ENCODE results near the gene ITK. TPM values are rescaled to one million over a fixed set of nuclear protein-coding genes. Genes with fewer than 3 reads are reported as not detected.

ITK gene
- total and polyA plus RNA-seq, 2 experiments from 2014 or later, result 0.08 TPM; not detected in 1

DNA sequence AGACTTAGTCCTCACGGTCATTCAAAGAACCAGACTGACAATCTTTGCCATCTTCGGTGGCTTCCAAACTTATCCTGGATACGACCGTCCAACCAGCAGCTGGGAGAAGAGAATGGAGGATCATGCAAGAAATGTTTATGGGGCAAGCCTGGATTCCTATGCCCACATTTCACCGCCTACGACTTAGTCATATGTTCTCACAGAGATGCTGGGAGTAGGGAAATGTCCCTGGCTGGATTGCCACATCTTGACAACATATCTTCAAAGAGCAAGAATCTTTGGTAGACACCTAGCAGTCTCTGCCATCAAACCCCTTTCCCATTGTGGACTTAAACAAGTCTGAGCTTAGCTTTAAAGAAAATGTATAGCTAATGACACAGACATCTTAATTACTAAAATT is 42.9 kb upstream of the ITK start (continued):
- TF ChIP-seq, protein P1, sequence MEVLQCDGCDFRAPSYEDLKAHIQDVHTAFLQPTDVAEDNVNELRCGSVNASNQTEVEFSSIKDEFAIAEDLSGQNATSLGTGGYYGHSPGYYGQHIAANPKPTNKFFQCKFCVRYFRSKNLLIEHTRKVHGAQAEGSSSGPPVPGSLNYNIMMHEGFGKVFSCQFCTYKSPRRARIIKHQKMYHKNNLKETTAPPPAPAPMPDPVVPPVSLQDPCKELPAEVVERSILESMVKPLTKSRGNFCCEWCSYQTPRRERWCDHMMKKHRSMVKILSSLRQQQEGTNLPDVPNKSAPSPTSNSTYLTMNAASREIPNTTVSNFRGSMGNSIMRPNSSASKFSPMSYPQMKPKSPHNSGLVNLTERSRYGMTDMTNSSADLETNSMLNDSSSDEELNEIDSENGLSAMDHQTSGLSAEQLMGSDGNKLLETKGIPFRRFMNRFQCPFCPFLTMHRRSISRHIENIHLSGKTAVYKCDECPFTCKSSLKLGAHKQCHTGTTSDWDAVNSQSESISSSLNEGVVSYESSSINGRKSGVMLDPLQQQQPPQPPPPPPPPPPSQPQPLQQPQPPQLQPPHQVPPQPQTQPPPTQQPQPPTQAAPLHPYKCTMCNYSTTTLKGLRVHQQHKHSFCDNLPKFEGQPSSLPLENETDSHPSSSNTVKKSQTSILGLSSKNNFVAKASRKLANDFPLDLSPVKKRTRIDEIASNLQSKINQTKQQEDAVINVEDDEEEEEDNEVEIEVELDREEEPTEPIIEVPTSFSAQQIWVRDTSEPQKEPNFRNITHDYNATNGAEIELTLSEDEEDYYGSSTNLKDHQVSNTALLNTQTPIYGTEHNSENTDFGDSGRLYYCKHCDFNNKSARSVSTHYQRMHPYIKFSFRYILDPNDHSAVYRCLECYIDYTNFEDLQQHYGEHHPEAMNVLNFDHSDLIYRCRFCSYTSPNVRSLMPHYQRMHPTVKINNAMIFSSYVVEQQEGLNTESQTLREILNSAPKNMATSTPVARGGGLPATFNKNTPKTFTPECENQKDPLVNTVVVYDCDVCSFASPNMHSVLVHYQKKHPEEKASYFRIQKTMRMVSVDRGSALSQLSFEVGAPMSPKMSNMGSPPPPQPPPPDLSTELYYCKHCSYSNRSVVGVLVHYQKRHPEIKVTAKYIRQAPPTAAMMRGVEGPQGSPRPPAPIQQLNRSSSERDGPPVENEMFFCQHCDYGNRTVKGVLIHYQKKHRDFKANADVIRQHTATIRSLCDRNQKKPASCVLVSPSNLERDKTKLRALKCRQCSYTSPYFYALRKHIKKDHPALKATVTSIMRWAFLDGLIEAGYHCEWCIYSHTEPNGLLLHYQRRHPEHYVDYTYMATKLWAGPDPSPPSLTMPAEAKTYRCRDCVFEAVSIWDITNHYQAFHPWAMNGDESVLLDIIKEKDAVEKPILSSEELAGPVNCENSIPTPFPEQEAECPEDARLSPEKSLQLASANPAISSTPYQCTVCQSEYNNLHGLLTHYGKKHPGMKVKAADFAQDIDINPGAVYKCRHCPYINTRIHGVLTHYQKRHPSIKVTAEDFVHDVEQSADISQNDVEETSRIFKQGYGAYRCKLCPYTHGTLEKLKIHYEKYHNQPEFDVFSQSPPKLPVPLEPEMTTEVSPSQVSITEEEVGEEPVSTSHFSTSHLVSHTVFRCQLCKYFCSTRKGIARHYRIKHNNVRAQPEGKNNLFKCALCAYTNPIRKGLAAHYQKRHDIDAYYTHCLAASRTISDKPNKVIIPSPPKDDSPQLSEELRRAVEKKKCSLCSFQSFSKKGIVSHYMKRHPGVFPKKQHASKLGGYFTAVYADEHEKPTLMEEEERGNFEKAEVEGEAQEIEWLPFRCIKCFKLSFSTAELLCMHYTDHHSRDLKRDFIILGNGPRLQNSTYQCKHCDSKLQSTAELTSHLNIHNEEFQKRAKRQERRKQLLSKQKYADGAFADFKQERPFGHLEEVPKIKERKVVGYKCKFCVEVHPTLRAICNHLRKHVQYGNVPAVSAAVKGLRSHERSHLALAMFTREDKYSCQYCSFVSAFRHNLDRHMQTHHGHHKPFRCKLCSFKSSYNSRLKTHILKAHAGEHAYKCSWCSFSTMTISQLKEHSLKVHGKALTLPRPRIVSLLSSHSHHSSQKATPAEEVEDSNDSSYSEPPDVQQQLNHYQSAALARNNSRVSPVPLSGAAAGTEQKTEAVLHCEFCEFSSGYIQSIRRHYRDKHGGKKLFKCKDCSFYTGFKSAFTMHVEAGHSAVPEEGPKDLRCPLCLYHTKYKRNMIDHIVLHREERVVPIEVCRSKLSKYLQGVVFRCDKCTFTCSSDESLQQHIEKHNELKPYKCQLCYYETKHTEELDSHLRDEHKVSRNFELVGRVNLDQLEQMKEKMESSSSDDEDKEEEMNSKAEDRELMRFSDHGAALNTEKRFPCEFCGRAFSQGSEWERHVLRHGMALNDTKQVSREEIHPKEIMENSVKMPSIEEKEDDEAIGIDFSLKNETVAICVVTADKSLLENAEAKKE (CRISPR knock-in tag; IDR thresholded peaks at IDR 0.05), result no peak
- no peak for TF ChIP-seq STAT1 (IDR thresholded peaks at IDR 0.05; ENCODE audit: unreplicated experiment)
- TF ChIP-seq, protein P2, sequence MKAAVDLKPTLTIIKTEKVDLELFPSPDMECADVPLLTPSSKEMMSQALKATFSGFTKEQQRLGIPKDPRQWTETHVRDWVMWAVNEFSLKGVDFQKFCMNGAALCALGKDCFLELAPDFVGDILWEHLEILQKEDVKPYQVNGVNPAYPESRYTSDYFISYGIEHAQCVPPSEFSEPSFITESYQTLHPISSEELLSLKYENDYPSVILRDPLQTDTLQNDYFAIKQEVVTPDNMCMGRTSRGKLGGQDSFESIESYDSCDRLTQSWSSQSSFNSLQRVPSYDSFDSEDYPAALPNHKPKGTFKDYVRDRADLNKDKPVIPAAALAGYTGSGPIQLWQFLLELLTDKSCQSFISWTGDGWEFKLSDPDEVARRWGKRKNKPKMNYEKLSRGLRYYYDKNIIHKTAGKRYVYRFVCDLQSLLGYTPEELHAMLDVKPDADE (IDR thresholded peaks at IDR 0.05), result no peak

DNA sequence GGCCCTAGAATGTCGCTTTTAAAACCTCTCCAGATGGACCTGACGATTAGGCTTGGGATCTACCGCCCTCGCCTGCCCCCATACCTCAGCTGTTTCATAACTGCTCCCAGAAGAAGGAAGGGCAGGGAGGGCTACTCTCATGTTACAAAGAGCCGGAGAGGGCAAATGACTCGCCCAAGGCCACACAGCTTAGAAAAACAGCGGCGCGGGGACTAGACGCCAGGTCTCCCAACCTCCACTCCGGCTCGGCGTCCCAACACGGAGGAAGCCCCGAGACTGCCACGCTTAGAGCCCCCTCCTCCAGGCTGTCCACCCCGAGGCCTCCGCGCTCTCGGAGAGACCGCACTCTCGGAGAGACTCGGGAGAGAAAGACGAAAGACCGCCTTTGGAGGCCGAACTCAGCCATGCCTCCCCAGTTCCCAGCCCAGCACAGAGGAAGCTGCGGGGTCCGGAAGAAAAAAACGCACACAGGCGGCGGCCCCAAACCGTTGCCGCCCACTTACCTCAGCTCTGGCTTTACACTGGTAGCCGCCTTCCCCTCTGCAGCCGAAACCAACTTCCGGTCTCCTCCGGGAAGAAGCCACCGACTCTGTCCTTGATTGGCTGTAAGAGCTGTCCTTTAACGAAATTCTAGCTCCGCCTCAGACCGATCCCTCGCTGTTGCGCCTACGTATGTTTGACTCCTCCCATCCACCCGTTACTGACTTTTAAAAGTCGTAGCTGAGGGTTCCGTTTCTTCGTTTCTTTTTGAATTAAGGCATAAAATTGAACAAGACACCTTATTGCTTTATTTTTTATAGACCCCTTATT is 38.1 kb upstream of the ITK start, which contains the start of gene MED7:
Gene MED7, minus strand, starts transcription at position 549 of the 810 bp plus-strand sequence. CDS start 3,434 bp downstream, outside the sequence.
- peak within 1 kb of the TSS; percentile 26; the same call in 1 of the 2 replicates for H2AFZ ChIP-seq
- no peaks in the 10 kb centered on the region for H3F3A ChIP-seq (replicated peaks; ENCODE audit: low read depth)
- H3K27ac Mint-ChIP-seq, result peak within 1 kb of the TSS; percentile 98
- peak within 1 kb of the TSS; percentile 86 for H3K4me3 Mint-ChIP-seq
- peak within 1 kb of the TSS; percentile 63 for H3K4me3 ChIP-seq
- peak within 1 kb of the TSS; percentile 79 for H3K4me2 ChIP-seq
- peaks cover 7% of the 10 kb centered on the region; the same call in 2 of the 3 replicates for H3K4me1 Mint-ChIP-seq
- ATAC-seq (peak; percentile 100), DNase-seq (ENCODE audit: low spot score) (peak; percentile 99)
- no peaks in the 10 kb centered on the region for H4K20me1 ChIP-seq (replicated peaks; ENCODE audit: insufficient read depth)
- peaks cover 5% of the 10 kb centered on the region for H3K36me3 ChIP-seq (ENCODE audit: insufficient read depth)
- peaks cover 5% of the 10 kb centered on the region for H3K27me3 Mint-ChIP-seq (ENCODE audit: insufficient read depth, low read depth, poor library complexity)
- H3K27me3 ChIP-seq (ENCODE audit: insufficient read depth), result no peaks in the 10 kb centered on the region
- H3K9me3 Mint-ChIP-seq, result no peaks in the 10 kb centered on the region
- H3K9me2 ChIP-seq (ENCODE audit: insufficient read depth), result no peaks in the 10 kb centered on the region
- peaks cover 4% of the 10 kb centered on the region; the same call in 1 of the 2 replicates for H3K4me1 ChIP-seq (ENCODE audit: insufficient read depth)
- peak within 1 kb of the TSS; percentile 41; the same call in 1 of the 2 replicates for H3K27ac ChIP-seq (ENCODE audit: low read depth)
- peaks cover 36% of the 10 kb centered on the region for H3K79me2 ChIP-seq (replicated peaks; ENCODE audit: insufficient read depth)
- H3K36me3 Mint-ChIP-seq (ENCODE audit: low read depth), result peaks cover 28% of the 10 kb centered on the region
- TF ChIP-seq EZH2phosphoT487 (IDR thresholded peaks at IDR 0.05; ENCODE audit: unreplicated experiment) (no peak), JUNB (IDR thresholded peaks at IDR 0.05; ENCODE audit: unreplicated experiment) (no peak), ZNF114 (CRISPR knock-in tag; IDR thresholded peaks at IDR 0.05) (no peak), CREB1 (CRISPR knock-in tag; IDR thresholded peaks at IDR 0.05; ENCODE audit: low read depth) (peak; percentile 70), ZNF331 (CRISPR knock-in tag; IDR thresholded peaks at IDR 0.05; ENCODE audit: low read depth) (no peak)
- TF ChIP-seq, protein P3, sequence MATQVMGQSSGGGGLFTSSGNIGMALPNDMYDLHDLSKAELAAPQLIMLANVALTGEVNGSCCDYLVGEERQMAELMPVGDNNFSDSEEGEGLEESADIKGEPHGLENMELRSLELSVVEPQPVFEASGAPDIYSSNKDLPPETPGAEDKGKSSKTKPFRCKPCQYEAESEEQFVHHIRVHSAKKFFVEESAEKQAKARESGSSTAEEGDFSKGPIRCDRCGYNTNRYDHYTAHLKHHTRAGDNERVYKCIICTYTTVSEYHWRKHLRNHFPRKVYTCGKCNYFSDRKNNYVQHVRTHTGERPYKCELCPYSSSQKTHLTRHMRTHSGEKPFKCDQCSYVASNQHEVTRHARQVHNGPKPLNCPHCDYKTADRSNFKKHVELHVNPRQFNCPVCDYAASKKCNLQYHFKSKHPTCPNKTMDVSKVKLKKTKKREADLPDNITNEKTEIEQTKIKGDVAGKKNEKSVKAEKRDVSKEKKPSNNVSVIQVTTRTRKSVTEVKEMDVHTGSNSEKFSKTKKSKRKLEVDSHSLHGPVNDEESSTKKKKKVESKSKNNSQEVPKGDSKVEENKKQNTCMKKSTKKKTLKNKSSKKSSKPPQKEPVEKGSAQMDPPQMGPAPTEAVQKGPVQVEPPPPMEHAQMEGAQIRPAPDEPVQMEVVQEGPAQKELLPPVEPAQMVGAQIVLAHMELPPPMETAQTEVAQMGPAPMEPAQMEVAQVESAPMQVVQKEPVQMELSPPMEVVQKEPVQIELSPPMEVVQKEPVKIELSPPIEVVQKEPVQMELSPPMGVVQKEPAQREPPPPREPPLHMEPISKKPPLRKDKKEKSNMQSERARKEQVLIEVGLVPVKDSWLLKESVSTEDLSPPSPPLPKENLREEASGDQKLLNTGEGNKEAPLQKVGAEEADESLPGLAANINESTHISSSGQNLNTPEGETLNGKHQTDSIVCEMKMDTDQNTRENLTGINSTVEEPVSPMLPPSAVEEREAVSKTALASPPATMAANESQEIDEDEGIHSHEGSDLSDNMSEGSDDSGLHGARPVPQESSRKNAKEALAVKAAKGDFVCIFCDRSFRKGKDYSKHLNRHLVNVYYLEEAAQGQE (IDR thresholded peaks at IDR 0.05; ENCODE audit: unreplicated experiment), result no peak
- TF ChIP-seq, protein P4, sequence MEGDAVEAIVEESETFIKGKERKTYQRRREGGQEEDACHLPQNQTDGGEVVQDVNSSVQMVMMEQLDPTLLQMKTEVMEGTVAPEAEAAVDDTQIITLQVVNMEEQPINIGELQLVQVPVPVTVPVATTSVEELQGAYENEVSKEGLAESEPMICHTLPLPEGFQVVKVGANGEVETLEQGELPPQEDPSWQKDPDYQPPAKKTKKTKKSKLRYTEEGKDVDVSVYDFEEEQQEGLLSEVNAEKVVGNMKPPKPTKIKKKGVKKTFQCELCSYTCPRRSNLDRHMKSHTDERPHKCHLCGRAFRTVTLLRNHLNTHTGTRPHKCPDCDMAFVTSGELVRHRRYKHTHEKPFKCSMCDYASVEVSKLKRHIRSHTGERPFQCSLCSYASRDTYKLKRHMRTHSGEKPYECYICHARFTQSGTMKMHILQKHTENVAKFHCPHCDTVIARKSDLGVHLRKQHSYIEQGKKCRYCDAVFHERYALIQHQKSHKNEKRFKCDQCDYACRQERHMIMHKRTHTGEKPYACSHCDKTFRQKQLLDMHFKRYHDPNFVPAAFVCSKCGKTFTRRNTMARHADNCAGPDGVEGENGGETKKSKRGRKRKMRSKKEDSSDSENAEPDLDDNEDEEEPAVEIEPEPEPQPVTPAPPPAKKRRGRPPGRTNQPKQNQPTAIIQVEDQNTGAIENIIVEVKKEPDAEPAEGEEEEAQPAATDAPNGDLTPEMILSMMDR (conservative IDR thresholded peaks at IDR 0.05; ENCODE audit: low read depth in 2 of 2), result no peak
